Measurements from ENCODE around the gene GLI3. TPM values are rescaled to one million over a fixed set of nuclear protein-coding genes. Genes with fewer than 3 reads are reported as not detected.
A peak's percentile ranks its signal among the peaks of the same experiment; 100 is the strongest.

The GLI3 gene
- total RNA-seq, 1 donor from 2014 or later, result 27.7 TPM

DNA sequence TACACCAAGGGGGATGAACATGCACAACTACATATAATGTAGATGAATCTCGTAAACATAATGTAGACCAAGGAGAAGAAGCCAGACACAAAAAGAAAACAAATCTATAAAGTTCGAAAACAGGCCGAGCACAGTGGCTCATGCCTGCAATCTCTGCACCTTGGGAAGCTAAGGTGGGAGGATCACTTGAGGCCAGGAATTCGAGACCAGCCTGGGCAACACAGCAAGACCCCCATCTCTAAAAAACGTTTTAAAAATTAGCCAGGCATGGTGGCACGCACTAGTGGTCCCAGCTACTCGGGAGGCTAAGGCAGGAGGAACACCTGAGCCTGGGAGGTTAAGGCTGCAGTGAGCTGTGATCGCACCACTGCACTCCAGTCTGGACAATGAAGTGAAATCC is 68.5 kb downstream of the GLI3 start:
- Histone ChIP-seq H3K27ac (ENCODE audit: low read depth, low read length) (no peak overlapping the region), H3K9ac (ENCODE audit: low read length) (no peak overlapping the region), H3K4me1 (ENCODE audit: insufficient read depth, low read length) (no peaks in the 10 kb centered on the region), H3K79me2 (ENCODE audit: insufficient read depth, low read length) (peaks cover 10% of the 10 kb centered on the region), H3K9me3 (ENCODE audit: insufficient read depth, low read depth, low read length) (no peaks in the 10 kb centered on the region), H3K36me3 (ENCODE audit: insufficient read depth, low read length) (no peaks in the 10 kb centered on the region), H3K4me2 (ENCODE audit: low read length) (no peak overlapping the region), H2AFZ (ENCODE audit: low read depth, low read length) (no peak overlapping the region), H4K20me1 (ENCODE audit: insufficient read depth, low read length) (peaks cover 4% of the 10 kb centered on the region), H3K4me3 (ENCODE audit: insufficient read depth, low read depth, low read length) (no peak overlapping the region), H3K27me3 (ENCODE audit: insufficient read depth, low read length) (no peaks in the 10 kb centered on the region)
- no peaks in the 10 kb centered on the region for H3K27me3 Mint-ChIP-seq (ENCODE audit: low read depth, unreplicated experiment)
- DNase-seq (ENCODE audit: low read depth) (no peak), FAIRE-seq (no peak)
- no peak overlapping the region for H3K4me3 Mint-ChIP-seq (ENCODE audit: unreplicated experiment)
- H3K27ac Mint-ChIP-seq (ENCODE audit: unreplicated experiment), result no peak overlapping the region
- TF ChIP-seq EZH2 (IDR thresholded peaks at IDR 0.05; ENCODE audit: insufficient read depth, low read length), result no peak
- TF ChIP-seq, protein P1, sequence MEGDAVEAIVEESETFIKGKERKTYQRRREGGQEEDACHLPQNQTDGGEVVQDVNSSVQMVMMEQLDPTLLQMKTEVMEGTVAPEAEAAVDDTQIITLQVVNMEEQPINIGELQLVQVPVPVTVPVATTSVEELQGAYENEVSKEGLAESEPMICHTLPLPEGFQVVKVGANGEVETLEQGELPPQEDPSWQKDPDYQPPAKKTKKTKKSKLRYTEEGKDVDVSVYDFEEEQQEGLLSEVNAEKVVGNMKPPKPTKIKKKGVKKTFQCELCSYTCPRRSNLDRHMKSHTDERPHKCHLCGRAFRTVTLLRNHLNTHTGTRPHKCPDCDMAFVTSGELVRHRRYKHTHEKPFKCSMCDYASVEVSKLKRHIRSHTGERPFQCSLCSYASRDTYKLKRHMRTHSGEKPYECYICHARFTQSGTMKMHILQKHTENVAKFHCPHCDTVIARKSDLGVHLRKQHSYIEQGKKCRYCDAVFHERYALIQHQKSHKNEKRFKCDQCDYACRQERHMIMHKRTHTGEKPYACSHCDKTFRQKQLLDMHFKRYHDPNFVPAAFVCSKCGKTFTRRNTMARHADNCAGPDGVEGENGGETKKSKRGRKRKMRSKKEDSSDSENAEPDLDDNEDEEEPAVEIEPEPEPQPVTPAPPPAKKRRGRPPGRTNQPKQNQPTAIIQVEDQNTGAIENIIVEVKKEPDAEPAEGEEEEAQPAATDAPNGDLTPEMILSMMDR (IDR thresholded peaks at IDR 0.05; ENCODE audit: insufficient read depth, low read depth, low read length), result no peak
- H3K9me3 Mint-ChIP-seq (ENCODE audit: unreplicated experiment), result no peaks in the 10 kb centered on the region
- H3K36me3 Mint-ChIP-seq (ENCODE audit: low read depth, unreplicated experiment), result peaks cover 2% of the 10 kb centered on the region
- peaks cover 5% of the 10 kb centered on the region for H3K4me1 Mint-ChIP-seq (ENCODE audit: low read depth, unreplicated experiment)

- H3K9me3 Mint-ChIP-seq (ENCODE audit: unreplicated experiment), result no peaks in the 10 kb centered on the region
- H3K27ac ChIP-seq (ENCODE audit: low read depth, low read length), result no peak overlapping the region
- H3K36me3 ChIP-seq (ENCODE audit: insufficient read depth, low read length), result no peaks in the 10 kb centered on the region
- peak; percentile 23 for DNase-seq (ENCODE audit: low read depth)
- peaks cover 6% of the 10 kb centered on the region for H3K4me1 Mint-ChIP-seq (ENCODE audit: low read depth, unreplicated experiment)
- peaks cover 2% of the 10 kb centered on the region for H3K36me3 Mint-ChIP-seq (ENCODE audit: low read depth, unreplicated experiment)
- H3K4me2 ChIP-seq (ENCODE audit: low read length), result no peak overlapping the region
- H3K4me1 ChIP-seq (ENCODE audit: insufficient read depth, low read length), result no peaks in the 10 kb centered on the region
- H3K4me3 ChIP-seq (ENCODE audit: insufficient read depth, low read depth, low read length), result no peak overlapping the region
- H3K9me3 ChIP-seq (ENCODE audit: insufficient read depth, low read depth, low read length), result no peaks in the 10 kb centered on the region
- peaks cover 9% of the 10 kb centered on the region for H4K20me1 ChIP-seq (ENCODE audit: insufficient read depth, low read length)
- no peak overlapping the region for H2AFZ ChIP-seq (ENCODE audit: low read depth, low read length)
- TF ChIP-seq, protein P1 (IDR thresholded peaks at IDR 0.05; ENCODE audit: insufficient read depth, low read depth, low read length), result no peak
- TF ChIP-seq EZH2 (IDR thresholded peaks at IDR 0.05; ENCODE audit: insufficient read depth, low read length), result no peak
- peak; percentile 43 for FAIRE-seq
- H3K27me3 Mint-ChIP-seq (ENCODE audit: low read depth, unreplicated experiment), result no peaks in the 10 kb centered on the region
- H3K27ac Mint-ChIP-seq (ENCODE audit: unreplicated experiment), result no peak overlapping the region
- H3K9ac ChIP-seq (ENCODE audit: low read length), result no peak overlapping the region
- peaks cover 10% of the 10 kb centered on the region for H3K79me2 ChIP-seq (ENCODE audit: insufficient read depth, low read length)
- no peaks in the 10 kb centered on the region for H3K27me3 ChIP-seq (ENCODE audit: insufficient read depth, low read length)
- no peak overlapping the region for H3K4me3 Mint-ChIP-seq (ENCODE audit: unreplicated experiment)
Observed at GRCh38 chr7:42167631-42168236, 69.3 kb downstream of the GLI3 start.

GRCh38 chr7:42167206-42167605 is 69.8 kb downstream of the GLI3 start:
- Histone ChIP-seq H3K36me3 (ENCODE audit: insufficient read depth, low read length) (no peaks in the 10 kb centered on the region), H3K4me3 (ENCODE audit: insufficient read depth, low read depth, low read length) (no peak overlapping the region), H3K27me3 (ENCODE audit: insufficient read depth, low read length) (no peaks in the 10 kb centered on the region), H3K4me1 (ENCODE audit: insufficient read depth, low read length) (no peaks in the 10 kb centered on the region), H3K27ac (ENCODE audit: low read depth, low read length) (no peak overlapping the region), H4K20me1 (ENCODE audit: insufficient read depth, low read length) (peaks cover 9% of the 10 kb centered on the region), H3K9me3 (ENCODE audit: insufficient read depth, low read depth, low read length) (no peaks in the 10 kb centered on the region), H3K4me2 (ENCODE audit: low read length) (no peak overlapping the region), H3K9ac (ENCODE audit: low read length) (no peak overlapping the region), H2AFZ (ENCODE audit: low read depth, low read length) (no peak overlapping the region), H3K79me2 (ENCODE audit: insufficient read depth, low read length) (peaks cover 10% of the 10 kb centered on the region)
- no peaks in the 10 kb centered on the region for H3K9me3 Mint-ChIP-seq (ENCODE audit: unreplicated experiment)
- no peak overlapping the region for H3K4me3 Mint-ChIP-seq (ENCODE audit: unreplicated experiment)
- H3K4me1 Mint-ChIP-seq (ENCODE audit: low read depth, unreplicated experiment), result peaks cover 9% of the 10 kb centered on the region
- FAIRE-seq (no peak), DNase-seq (ENCODE audit: low read depth) (no peak)
- no peaks in the 10 kb centered on the region for H3K27me3 Mint-ChIP-seq (ENCODE audit: low read depth, unreplicated experiment)
- peaks cover 2% of the 10 kb centered on the region for H3K36me3 Mint-ChIP-seq (ENCODE audit: low read depth, unreplicated experiment)
- no peak overlapping the region for H3K27ac Mint-ChIP-seq (ENCODE audit: unreplicated experiment)
- no peak for TF ChIP-seq EZH2 (IDR thresholded peaks at IDR 0.05; ENCODE audit: insufficient read depth, low read length)
- TF ChIP-seq, protein P1 (IDR thresholded peaks at IDR 0.05; ENCODE audit: insufficient read depth, low read depth, low read length), result no peak
